ENCODE data around the gene C10orf90.

DNA sequence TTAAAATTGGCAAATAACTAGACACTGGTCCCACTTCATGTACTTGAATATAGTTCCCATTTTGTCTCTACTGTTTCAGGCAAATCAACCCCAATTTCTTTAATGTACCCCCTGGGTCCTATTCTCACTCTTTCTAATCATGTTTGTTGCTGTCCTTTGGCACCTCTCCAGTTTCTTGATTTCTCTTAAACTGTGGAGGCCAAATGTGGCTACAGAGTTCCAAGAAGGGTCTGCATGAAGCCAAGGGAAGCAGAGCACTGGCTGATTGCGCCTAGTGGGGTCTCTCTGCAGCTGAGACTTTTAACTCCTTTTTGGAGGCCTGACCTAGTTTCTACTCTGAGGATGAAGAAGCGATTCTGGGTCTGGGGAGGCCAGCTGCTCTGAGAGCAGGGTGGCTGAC is 275.5 kb downstream of the C10orf90 start:
- TF ChIP-seq, protein P1, sequence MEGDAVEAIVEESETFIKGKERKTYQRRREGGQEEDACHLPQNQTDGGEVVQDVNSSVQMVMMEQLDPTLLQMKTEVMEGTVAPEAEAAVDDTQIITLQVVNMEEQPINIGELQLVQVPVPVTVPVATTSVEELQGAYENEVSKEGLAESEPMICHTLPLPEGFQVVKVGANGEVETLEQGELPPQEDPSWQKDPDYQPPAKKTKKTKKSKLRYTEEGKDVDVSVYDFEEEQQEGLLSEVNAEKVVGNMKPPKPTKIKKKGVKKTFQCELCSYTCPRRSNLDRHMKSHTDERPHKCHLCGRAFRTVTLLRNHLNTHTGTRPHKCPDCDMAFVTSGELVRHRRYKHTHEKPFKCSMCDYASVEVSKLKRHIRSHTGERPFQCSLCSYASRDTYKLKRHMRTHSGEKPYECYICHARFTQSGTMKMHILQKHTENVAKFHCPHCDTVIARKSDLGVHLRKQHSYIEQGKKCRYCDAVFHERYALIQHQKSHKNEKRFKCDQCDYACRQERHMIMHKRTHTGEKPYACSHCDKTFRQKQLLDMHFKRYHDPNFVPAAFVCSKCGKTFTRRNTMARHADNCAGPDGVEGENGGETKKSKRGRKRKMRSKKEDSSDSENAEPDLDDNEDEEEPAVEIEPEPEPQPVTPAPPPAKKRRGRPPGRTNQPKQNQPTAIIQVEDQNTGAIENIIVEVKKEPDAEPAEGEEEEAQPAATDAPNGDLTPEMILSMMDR (IDR thresholded peaks at IDR 0.05; ENCODE audit: low read depth, low read length) = no peak
- TF ChIP-seq, protein P2, sequence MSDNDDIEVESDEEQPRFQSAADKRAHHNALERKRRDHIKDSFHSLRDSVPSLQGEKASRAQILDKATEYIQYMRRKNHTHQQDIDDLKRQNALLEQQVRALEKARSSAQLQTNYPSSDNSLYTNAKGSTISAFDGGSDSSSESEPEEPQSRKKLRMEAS (IDR thresholded peaks at IDR 0.05; ENCODE audit: low read depth, low read length) = no peak
